ENCODE results near the gene VEGFC.

Gene VEGFC

DNA sequence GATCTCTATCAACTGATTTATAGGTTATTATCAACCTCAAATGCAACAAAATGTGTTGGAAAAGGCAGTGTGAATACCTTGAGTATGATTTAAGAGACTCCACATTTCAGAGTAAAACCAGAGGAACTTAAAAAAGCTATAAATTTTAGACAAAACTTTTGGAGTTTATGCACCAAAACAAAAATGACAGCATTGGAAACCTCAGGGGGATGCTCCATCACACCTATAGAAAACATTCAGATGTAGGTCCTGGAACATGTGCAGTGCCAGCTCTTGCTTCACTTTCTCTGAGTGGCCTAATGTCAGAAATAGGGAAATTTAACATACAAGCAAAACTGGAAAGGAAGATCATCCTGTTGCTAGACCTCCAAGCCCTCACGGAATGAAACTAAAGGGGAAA lies 5.8 kb upstream of the VEGFC start:
- no peak for DNase-seq (ENCODE audit: low spot score)

DNA sequence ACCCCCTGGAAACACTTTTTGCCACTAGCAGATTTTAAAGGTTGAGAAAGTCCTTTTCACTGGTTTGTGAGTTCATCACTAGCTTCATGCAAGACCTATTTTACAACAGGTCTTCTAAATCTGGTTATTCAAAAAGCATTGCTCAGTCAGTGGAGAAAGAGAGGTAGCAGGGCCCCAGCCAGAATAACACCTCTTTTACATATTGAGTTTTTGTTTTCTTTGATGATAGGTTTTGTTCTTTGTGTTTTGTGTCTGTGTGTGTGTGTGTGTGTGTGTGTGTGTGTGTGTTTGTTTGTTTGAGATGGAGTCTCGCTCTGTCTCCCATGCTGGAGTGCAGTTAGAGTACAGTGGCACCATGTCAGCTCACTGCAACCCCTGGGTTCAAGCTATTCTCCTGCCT lies 2.7 kb upstream of the VEGFC start:
- no peak for DNase-seq (ENCODE audit: low spot score)

DNA sequence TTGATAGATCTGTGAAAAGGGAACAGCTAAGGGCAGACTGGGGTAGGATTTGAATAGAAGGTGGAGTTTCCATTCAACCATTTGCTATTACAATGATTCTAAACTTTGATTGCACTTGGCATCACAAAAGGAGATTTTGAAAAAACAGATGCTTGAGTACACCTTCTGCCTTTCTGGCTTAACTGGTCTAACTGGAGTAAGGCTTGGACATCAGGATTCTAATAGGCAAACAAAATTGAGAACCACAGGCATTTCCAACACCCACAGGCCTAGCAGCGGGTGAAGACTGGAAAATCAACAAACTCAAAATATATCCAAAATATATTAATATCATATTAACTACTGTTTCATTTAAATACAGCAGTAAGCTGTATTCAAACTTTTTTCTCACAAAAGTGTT lies 1.9 kb upstream of the VEGFC start:
- no peak for DNase-seq (ENCODE audit: low spot score)

DNA sequence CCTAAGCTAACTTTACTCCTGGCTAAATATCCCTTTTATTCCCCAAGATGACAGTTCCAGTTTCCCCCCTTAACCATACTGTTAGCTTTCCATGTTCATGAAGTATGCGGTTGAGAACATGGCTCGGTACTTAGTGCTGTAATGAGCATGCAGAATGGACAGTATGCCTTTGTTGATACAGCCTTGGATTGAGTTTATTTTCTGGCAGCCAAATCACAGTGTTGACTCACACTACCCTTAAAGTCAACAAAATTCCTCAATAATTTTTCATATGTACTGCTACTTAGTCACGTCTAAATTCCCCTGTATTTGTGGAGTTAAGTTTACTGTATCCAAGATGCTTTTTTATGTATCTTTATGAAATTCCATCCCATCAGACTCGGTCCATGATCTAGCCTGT lies 1.4 kb upstream of the VEGFC start:
- DNase-seq (ENCODE audit: low spot score), result no peak

DNA sequence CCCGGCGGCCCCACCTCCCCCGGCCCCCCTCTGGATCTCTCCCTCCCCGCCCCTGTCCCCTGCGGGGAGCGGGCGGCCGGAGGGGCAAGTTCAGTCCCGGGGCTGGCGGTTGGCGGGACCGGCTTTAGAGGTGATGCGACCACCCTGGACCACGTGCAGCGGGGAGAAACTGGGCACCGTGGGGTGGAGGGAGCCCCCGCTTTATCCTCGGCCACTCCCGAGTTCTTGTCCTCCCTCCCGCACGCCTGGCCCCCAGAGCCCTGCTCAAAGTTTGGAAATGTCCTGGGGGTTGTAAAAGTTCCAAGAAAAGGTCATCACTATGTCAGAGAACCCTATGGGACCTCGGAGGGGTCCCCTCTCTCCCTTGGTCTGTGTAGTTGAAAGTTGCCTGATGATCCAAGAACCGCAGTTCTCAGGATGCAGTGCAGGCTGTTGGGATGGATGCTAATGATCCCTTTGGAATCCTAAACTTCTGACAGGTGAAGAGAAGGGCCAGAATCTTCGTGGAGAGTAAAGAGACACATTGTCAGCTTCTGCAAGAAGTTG lies 411 bp upstream of the VEGFC start:
- no peak for DNase-seq (ENCODE audit: low spot score)

DNA sequence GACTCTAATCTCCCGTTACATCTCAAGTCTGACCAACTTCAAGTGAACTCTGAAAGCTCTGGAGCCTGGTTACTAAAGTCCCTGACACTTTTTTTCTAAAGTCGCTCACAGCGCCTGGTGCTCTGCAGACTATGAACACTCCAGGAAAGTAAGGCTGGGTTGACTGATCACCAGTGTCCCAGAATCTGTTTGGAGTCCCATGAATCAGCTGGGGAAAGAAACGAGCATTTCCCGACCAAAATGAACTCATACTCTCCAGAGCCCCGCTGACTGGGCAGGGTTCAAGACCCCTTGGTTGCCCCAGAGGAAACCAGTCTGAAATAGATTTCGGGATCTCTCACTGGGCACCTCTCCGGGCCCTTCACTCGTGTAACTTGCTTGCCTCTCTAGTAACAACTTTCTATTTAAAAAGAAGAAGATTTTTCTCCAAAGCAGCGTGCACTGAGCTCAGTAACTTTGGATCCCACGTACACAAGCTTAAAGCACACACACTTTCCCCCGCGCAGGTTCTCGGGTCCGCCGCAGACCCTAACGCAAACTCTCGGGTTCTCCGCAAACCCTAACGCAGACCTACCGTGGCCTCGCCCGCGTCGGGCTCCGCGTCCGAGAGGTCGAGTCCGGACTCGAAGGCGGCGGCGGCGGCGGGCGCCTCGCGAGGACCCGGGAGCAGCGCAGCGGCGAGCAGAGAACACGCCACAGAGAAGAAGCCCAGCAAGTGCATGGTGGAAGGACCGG lies 964 bp downstream of the VEGFC start:
- no peak for DNase-seq (ENCODE audit: low spot score)

DNA sequence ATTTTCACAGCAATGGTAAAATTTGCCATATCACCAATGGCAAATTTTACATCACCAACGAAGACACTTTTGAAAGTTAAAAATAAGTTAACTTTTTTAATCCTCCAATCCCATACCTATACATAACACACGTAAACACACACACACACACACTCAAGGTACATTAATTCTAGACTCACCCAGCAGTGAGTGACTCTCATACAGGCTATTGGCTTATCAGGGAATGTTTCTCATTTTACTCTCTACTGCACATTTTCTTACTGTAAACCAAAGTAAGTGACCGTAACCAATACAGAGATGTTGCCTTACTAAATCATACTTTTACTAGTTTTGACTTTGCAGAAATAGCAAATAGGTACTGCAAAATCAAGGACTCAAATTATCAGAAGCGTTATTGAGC lies 2.3 kb downstream of the VEGFC start:
- no peak for DNase-seq (ENCODE audit: low spot score)

DNA sequence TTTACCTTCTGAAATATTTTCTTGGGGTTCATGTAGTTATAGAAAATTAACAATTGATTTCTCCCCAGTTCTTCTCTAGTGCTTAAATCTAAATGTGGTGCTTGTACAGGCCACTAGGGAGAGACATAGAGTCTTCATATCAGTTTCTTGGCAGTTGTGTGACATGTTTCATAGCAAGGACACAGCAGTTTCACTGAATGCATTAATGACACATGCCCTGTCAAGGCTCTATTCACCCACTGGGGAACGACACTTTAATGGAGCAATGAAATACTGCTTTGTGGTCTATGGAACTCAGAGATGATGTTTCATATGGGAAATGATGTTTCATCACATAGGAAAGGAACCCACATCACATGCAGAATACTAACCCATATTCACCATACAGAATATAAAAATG lies 2.8 kb downstream of the VEGFC start:
- DNase-seq (ENCODE audit: low spot score), result peak; percentile 13

DNA sequence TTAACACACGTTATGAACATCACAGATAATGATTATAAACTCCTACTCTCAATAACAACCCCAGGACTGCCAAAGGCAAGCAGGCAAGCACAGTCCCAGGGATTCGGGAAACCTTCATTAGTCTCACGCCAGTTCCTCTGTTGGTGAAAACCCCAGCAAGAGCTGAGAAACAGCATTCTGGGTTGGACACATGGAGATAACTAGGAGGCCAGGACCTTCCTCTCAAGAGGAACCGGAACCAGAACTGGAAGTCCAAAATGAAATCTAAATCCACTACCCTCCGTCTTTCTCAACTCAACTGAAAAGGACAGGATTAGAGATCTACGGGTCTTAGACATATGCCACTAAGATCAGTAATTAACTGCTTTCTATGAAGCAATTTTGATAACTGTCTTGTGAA lies 3.8 kb downstream of the VEGFC start:
- no peak for DNase-seq (ENCODE audit: low spot score)

DNA sequence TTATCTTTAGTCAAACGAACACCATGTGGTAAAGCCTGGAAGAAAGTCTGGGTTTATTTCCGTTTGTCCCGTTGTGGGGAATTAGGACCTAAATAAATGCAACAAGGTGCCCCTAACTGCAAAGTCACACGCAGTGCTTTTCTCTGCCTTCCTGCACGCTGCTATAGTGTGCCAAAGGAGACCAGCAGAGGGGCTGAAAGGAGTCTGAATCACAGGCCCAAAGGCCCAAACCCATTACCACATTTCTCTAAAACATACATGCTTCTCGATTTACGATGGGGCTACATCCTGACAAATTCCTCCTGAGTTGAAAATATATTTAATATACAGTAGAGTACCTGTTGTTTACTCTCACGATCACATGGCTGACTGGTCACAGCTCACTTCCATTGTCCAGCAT lies 4.5 kb downstream of the VEGFC start:
- no peak for DNase-seq (ENCODE audit: low spot score)

DNA sequence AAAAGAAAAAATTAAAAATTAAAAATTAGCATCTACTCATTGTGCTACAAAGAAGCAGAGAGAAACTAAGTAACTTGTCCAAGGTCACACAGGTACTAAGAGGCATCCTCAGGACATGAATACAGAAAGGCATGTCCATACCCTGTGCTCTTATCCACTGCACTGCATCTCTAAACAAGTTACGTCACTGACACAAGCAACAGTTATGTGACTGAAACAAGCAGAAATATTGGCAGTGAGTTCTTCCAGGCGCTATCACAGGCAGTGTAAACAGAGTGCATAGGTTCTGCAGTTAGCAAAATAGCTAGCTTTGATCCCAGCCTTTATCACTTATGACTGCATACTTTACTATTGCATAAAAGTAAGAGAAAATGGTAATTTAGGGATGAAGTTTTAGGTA lies 7.9 kb downstream of the VEGFC start:
- no peak for DNase-seq (ENCODE audit: low spot score)

DNA sequence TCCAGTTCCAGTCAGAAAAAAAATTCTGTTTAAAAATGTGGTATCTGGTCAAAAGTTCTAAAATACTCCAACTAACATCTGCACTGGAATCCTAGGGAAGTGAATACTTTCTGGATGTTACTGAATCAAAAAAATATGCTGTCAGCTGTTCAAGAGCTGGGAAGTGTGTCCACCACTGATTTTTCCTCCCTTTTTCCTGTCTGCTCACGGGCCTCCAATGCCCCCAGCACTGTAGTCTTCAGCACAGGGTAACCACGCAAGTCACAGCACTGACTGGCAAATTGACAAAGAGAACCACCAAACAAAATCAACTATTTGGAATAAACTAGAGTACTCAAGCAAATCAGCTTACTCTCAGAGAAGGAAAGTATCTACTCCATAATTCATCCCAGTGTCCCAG lies 9.9 kb downstream of the VEGFC start:
- no peak for DNase-seq (ENCODE audit: low spot score)

DNA sequence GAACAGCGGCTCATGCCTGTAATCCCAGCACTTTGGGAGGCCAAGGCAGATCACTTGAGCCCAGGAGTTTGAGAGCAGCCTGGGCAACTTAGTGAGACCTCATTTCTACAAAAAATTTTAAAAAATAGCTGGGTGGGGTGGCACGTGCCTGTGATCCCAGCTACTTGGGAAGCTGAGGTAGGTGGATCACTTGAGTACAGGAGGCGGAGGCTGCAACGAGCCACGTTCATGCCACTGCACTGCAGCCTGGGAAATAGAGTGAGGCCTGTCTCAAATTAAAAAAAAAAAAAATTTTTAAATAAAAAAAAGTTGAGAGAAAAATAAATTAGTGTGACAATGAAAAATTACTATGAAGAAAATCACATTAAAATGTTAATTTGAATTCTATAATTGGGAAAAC lies 10.5 kb downstream of the VEGFC start:
- no peak for DNase-seq (ENCODE audit: low spot score)

DNA sequence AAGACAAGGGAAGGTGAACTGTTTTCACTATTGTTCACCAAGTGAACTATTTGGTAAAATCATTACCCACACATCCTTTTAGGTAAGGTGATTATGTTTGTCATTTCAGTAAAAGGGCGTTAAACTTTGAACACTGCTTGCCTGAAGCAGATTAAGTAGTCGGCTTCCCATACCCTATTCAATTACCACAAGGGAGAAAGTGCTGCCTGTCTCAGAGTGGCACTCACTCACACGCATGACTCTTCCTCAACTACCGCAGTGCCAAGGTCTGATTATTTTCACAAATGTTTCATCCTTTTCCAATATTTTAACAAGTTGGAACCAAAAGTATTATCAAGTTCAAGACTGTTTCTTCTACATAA lies 11.0 kb downstream of the VEGFC start:
- no peak for DNase-seq (ENCODE audit: low spot score)

DNA sequence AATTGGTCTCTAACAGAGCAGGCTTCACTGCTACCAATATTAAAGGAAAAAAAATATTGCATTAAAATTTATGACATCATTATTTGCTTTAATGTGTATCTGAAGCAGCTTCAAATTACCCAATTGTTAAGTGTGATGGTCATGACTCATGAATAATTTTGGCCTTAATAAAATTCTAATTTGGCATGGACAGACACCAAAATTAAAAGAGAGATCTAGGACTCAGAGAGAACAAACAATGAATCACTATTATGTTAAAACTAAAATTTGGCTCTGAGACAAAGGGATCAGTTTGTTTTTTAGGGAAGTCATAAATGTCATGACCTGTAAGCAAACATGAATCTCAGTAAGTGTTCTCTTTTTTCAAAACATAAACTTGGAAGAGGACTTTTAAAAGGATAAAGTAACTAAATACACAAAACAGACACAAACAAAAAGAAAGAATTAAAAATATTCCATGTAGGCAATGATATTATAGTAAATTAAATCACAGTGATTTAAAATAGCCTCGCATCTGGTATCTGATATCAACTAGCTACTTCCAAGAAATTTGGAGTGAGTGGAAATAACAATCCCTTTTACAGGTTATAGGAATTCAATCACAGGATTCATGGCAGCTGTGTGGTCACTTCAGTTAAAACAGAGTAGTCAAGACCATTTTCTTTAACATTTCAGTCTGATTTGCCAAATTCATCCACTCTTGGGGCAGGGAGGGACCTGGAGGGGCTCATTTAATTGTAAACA lies 11.6 kb downstream of the VEGFC start:
- no peak for DNase-seq (ENCODE audit: low spot score)

DNA sequence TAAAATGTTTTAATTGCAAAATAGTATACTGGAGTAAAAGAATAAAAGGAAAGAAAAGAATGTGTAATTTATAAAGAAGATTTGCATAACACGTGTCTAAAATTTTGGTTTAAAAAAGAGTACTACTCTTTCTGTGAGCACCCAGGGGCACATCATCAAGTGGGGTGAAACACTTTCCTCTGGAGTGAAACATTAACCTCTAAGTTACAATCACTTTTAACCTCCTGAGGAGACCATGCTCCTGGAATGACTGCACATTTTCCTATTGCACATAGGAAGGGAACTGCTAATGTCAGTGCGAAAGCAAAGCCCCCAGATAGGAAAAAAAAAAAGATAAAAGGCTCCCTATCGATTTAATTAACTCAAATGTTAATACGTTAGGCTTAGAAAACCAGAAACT lies 13.3 kb downstream of the VEGFC start:
- no peak for DNase-seq (ENCODE audit: low spot score)

DNA sequence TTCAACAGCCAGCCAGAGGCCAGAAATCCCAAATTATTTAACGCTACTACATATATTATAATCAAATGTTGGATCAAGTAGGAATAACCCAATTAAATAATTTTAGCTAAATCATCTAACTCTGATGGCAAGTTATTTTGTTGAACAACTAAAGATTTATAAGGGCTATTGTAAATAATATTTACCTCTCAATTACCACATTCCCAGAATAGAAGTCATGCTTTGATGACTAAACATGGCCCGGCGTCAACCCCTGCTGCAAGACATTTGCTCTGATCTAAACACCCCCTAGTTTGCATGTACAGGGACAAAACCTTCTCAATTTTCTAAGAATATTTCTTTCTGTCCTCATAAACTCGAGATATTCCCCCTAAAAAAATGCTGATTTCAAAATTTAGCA lies 14.2 kb downstream of the VEGFC start:
- no peak for DNase-seq (ENCODE audit: low spot score)

DNA sequence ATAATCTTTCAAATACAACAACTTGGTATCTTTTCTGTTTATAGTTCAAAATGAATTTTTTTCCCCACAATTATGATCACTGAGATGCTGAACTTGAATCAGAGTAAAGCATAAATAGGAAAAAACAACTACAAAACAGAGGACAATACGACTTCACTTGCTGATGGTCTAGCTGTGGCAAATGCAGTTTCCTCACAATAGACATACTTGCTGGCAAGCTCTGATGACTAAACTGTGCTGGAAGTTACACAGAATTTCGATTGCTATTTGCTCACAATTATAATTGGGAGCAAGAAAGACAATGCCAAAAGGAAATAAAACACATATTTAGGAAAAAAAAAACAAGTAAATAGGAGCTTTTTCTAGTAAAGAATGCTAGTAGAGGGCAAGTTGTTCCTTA lies 14.7 kb downstream of the VEGFC start:
- no peak for DNase-seq (ENCODE audit: low spot score)

DNA sequence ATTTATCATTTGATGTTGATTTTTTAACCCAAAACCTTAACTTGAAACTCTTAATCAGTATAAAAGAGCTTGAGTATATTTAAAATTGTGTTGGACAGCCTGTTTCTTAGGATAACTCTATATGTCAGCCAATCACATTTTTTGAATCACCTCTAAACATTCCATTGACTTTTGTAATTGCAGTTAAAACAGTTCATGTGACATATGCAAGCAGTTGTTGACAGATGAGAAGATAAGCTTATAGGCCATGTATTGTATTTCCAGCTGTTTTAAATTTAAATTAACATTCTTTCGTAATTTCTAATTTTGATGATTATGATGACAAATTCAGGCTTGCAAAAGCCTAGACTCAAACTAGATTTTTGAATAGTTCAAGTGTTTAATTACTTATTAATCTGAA lies 17.4 kb downstream of the VEGFC start:
- no peak for DNase-seq (ENCODE audit: low spot score)

DNA sequence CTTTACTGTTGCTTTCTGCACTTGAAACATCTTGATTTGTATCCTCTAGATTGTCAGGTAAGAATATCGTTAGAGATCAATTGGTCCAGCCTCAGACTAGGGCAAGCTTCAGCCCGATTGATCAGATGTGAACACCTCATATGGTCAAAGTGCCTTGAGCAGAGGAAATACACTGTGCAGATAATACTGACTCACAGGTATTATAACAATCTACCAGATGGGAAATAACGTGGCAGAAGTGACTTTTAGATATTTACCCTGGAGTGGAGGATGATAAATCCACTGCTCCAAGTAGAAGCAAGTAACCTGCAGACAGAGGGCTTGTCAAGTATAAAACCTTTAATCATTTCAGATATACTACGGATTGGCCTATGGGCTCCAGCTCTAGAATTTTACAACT lies 17.9 kb downstream of the VEGFC start:
- DNase-seq (ENCODE audit: low spot score), result no peak

DNA sequence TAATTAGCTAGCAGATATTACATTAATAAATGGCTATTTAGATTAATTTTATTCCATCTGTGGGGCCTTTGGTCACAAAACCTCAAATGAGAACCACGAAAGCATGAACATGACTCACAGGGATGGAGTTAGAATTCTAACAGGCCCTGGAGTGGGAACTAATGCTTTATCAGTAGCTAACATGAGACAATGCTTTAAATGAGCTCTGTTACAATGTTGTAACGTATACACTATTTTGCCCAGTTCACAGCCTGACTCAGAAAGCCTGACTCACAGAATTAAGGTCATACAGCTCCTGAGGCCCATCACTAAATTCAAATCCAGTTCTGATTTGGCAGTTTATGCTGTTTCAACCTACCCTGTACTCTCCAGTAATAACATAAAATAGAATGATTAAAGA lies 23.2 kb downstream of the VEGFC start:
- DNase-seq (ENCODE audit: low spot score), result no peak

DNA sequence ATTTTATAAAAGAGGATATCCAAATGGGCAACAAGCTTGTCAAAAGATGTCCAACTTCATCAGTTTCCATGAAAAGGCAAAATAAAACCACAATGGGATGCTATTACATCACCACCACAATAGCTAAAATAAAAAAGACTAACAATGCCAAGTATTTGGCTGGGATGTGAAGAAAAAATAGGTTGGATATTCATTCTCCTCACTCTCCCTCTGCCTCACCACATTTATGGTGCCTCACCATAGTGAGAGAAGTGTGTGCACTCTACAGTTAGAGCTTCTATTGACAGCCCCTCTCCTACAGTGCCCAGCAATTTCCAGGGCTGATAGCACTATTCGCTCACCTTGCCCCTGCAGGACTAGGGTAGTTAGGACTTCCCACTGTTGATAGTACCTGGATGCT lies 25.5 kb downstream of the VEGFC start:
- DNase-seq (ENCODE audit: low spot score), result no peak

DNA sequence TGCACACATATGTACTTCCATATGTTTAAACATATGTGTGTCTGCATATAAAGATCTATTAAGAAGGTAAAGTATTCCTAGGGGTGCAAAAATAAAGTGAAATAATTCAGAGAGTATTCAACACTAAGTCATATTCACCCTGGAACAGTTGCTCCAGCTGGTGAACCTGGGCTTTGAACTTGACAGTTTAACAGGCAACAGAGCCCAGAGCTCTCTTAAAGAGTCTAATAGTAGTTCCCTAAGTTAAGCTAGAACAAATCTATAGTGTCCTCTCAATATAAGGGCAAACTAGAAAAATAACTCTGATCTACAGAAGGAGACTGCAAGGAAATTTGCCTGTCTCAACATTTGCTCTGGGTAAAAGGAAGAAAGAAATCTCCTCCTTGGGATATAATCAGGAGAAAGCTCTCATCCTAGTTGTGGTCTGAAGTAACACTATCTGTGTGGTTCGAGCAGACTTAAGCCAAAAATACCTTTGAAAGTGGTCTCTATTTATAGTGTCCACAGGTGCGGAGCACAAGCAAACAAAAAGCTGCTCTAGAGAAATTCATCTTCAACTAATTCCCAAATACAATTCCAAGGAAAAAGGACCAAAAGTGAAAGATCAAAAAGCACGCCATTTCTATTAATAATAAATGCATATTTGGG lies 29.9 kb downstream of the VEGFC start:
- no peak for DNase-seq (ENCODE audit: low spot score)
